Parathyroid adenoma (tissue), 2 donors: Measurements from ENCODE around the gene KLHL21.
"Not testable (repeated sequence)": the region's sequence is repeated elsewhere in the genome, so short reads cannot be mapped to it uniquely, and the experiment has no call there.

Source experiments
- H2AFZ ChIP-seq: fragments of 300-600 bp; sonication (generic); one replicate; pipeline ENCODE4 v1.7.0; 2017; ENCODE audit warnings: antibody characterized with exemption, mild to moderate bottlenecking
- H3K27ac ChIP-seq: fragments of 300-600 bp; sonication (generic); one replicate; pipeline ENCODE4 v1.7.0; 2017
- H3K27me3 ChIP-seq: fragments of 300-600 bp; sonication (generic); one replicate; pipeline ENCODE4 v1.7.0; 2017; ENCODE audit warnings: low read length; ENCODE audit not compliant: control insufficient read depth, insufficient read depth
- H3K36me3 ChIP-seq: fragments of 300-600 bp; sonication (generic); one replicate; pipeline ENCODE4 v1.7.0; 2017; ENCODE audit warnings: low read length; ENCODE audit not compliant: control insufficient read depth, insufficient read depth
- H3K4me1 ChIP-seq: fragments of 300-600 bp; sonication (generic); one replicate; pipeline ENCODE4 v1.7.0; 2017; ENCODE audit warnings: control low read depth
- H3K4me2 ChIP-seq: fragments of 300-600 bp; sonication (generic); one replicate; pipeline ENCODE4 v1.7.0; 2017; ENCODE audit warnings: low read length
- H3K4me3 ChIP-seq: fragments of 300-600 bp; sonication (generic); one replicate; pipeline ENCODE4 v1.7.0; 2017; ENCODE audit warnings: low read depth, low read length
- H3K79me2 ChIP-seq: fragments of 300-600 bp; sonication (generic); one replicate; pipeline ENCODE4 v1.7.0; 2017; ENCODE audit warnings: control low read depth
- H3K9ac ChIP-seq: fragments of 300-600 bp; sonication (generic); one replicate; pipeline ENCODE4 v1.7.0; 2017; ENCODE audit warnings: mild to moderate bottlenecking
- H3K9me3 ChIP-seq: fragments of 300-600 bp; sonication (generic); one replicate; pipeline ENCODE4 v1.7.0; 2017; ENCODE audit warnings: low read length; ENCODE audit not compliant: control insufficient read depth
- CTCF ChIP-seq: fragments of 300-600 bp; sonication (generic); IDR thresholded peaks from one replicate; pipeline ENCODE4 v1.7.0; 2017; ENCODE audit warnings: antibody characterized with exemption, mild to moderate bottlenecking
- donor health status: primary hyperparathyroidism.

Gene KLHL21

GRCh38 chr1:6645018-6645417 lies 42.3 kb upstream of the KLHL21 start:
- no peaks in the 10 kb centered on the region for H3K27me3 ChIP-seq
- H3K9me3 ChIP-seq = no peaks in the 10 kb centered on the region
- no peaks in the 10 kb centered on the region for H3K36me3 ChIP-seq
- H3K4me1 ChIP-seq = no peaks in the 10 kb centered on the region
- no peak overlapping the region for H3K27ac ChIP-seq
- no peaks in the 10 kb centered on the region for H3K79me2 ChIP-seq
- no peak for TF ChIP-seq CTCF
- H3K4me2 ChIP-seq = no peak overlapping the region
- no peak overlapping the region for H2AFZ ChIP-seq
- no peak overlapping the region for H3K4me3 ChIP-seq
- no peak overlapping the region for H3K9ac ChIP-seq

- not testable (repeated sequence) for H3K4me2 ChIP-seq, H3K79me2 ChIP-seq, H3K9me3 ChIP-seq, H3K27me3 ChIP-seq, H3K4me3 ChIP-seq, H3K36me3 ChIP-seq, H2AFZ ChIP-seq, H3K27ac ChIP-seq, H3K4me1 ChIP-seq, H3K9ac ChIP-seq
These were observed 38.2 kb upstream of the KLHL21 start for GRCh38 chr1:6640867-6641266.

DNA sequence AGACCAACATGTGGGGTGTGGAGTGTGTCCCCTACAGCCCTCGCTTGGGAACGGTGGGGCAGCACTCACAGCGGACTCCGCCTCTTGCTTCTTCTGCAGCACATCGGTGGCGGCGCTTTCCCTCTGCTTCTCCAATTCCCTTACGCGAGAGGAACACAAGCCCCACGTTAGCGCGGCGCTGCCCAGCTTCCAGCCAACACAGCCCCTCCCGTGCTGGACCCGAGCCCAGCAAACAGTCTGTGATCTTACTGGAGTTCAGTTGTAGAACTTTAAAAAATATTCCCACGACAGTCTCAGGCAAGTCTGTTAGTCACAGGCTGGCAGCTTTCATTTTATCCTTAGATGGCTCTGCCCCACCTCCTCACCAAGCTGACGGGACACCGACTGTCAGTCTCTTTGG lies 35.6 kb upstream of the KLHL21 start:
- Histone ChIP-seq H3K27me3 (no peaks in the 10 kb centered on the region), H3K4me1 (no peaks in the 10 kb centered on the region), H3K4me3 (no peak overlapping the region), H2AFZ (no peak overlapping the region), H3K36me3 (no peaks in the 10 kb centered on the region), H3K4me2 (no peak overlapping the region), H3K9ac (no peak overlapping the region), H3K79me2 (no peaks in the 10 kb centered on the region), H3K9me3 (no peaks in the 10 kb centered on the region), H3K27ac (no peak overlapping the region)
- no peak for TF ChIP-seq CTCF

DNA sequence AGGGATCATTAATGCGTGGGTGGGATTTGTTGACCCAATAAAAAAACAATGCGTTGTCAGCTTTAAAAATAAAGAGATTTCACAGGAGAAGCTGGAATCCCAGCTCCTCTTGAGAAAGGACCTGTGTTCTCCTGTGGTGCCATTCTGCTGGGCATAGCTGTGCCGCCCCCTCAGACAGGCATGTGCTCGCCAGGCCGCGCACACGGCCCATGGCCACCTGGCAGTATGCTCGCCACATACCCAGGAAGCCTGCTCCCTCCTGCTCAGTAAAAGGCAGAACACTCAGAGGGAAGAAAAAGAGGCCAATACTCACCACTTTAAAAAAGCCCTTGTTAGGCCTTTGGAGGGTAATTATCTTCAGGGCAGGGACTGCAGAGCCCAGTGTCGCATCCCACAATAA lies 35.1 kb upstream of the KLHL21 start:
- Histone ChIP-seq H3K27ac (no peak overlapping the region), H3K36me3 (no peaks in the 10 kb centered on the region)

GRCh38 chr1:6636778-6637177 lies 34.1 kb upstream of the KLHL21 start:
- H3K36me3 ChIP-seq = not testable (repeated sequence)

More for the DNA sequence above, 35.1 kb upstream of the KLHL21 start:
- H2AFZ ChIP-seq = no peak overlapping the region
- no peak overlapping the region for H3K4me3 ChIP-seq
- no peaks in the 10 kb centered on the region for H3K79me2 ChIP-seq
- H3K4me2 ChIP-seq = no peak overlapping the region
- H3K4me1 ChIP-seq = no peaks in the 10 kb centered on the region
- TF ChIP-seq CTCF = no peak
- no peaks in the 10 kb centered on the region for H3K9me3 ChIP-seq
- H3K27me3 ChIP-seq = no peaks in the 10 kb centered on the region
- H3K9ac ChIP-seq = no peak overlapping the region

GRCh38 chr1:6635910-6636760 lies 33.5 kb upstream of the KLHL21 start:
- Histone ChIP-seq H3K27ac (no peak overlapping the region), H3K36me3 (no peaks in the 10 kb centered on the region), H2AFZ (no peak overlapping the region), H3K9me3 (no peaks in the 10 kb centered on the region), H3K79me2 (no peaks in the 10 kb centered on the region), H3K27me3 (no peaks in the 10 kb centered on the region), H3K4me1 (no peaks in the 10 kb centered on the region), H3K4me3 (no peak overlapping the region), H3K9ac (no peak overlapping the region), H3K4me2 (no peak overlapping the region)
- TF ChIP-seq CTCF = no peak

More at GRCh38 chr1:6636778-6637177, 34.1 kb upstream of the KLHL21 start:
- not testable (repeated sequence) for H2AFZ ChIP-seq, H3K4me1 ChIP-seq, H3K27ac ChIP-seq, H3K9ac ChIP-seq, H3K4me2 ChIP-seq, H3K79me2 ChIP-seq, H3K27me3 ChIP-seq, H3K4me3 ChIP-seq, H3K9me3 ChIP-seq
